ENCODE data around the gene ATP2B2. TPM values are rescaled to one million over a fixed set of nuclear protein-coding genes. Genes with fewer than 3 reads are reported as not detected.

Gene ATP2B2
- total RNA-seq, 4 donors from 2014 or later = 0.29 to 9.5 (median 4.4) TPM

DNA sequence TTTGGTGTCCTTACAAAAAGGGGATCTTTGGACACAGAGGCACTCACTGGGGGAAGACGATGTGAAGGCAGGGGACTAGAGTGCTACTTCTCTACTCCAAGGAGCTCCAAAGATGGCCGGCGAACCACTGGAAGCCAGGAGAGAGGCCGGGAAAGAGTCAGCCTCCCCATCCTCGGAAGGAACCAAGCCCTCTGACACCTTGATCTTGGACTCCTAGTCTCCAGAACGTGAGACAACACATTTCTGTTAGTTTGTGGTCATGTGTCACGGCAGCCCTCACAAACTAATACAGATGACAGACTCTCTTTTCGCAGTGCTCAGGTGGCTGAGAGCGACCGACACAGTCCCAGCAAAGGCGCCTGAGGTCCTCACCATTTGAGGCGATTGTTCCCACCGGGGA, 24.4 kb upstream of the ATP2B2 start:
- intact Hi-C loops (cut with DNase I; ENCODE audit: low total_unique reads) = no loop called here
- H3K9me3 ChIP-seq = no peaks in the 10 kb centered on the region
- DNase-seq = no peak
- H3K27me3 ChIP-seq = no peaks in the 10 kb centered on the region
- H3K27ac ChIP-seq = no peak overlapping the region
- TF ChIP-seq, protein P1, sequence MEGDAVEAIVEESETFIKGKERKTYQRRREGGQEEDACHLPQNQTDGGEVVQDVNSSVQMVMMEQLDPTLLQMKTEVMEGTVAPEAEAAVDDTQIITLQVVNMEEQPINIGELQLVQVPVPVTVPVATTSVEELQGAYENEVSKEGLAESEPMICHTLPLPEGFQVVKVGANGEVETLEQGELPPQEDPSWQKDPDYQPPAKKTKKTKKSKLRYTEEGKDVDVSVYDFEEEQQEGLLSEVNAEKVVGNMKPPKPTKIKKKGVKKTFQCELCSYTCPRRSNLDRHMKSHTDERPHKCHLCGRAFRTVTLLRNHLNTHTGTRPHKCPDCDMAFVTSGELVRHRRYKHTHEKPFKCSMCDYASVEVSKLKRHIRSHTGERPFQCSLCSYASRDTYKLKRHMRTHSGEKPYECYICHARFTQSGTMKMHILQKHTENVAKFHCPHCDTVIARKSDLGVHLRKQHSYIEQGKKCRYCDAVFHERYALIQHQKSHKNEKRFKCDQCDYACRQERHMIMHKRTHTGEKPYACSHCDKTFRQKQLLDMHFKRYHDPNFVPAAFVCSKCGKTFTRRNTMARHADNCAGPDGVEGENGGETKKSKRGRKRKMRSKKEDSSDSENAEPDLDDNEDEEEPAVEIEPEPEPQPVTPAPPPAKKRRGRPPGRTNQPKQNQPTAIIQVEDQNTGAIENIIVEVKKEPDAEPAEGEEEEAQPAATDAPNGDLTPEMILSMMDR (IDR thresholded peaks at IDR 0.05) = no peak
- no peak for TF ChIP-seq POLR2A (IDR thresholded peaks at IDR 0.05)
- H3K36me3 ChIP-seq = no peaks in the 10 kb centered on the region
- no peaks in the 10 kb centered on the region for H3K4me1 ChIP-seq
- no peak overlapping the region for H3K4me3 ChIP-seq

DNA sequence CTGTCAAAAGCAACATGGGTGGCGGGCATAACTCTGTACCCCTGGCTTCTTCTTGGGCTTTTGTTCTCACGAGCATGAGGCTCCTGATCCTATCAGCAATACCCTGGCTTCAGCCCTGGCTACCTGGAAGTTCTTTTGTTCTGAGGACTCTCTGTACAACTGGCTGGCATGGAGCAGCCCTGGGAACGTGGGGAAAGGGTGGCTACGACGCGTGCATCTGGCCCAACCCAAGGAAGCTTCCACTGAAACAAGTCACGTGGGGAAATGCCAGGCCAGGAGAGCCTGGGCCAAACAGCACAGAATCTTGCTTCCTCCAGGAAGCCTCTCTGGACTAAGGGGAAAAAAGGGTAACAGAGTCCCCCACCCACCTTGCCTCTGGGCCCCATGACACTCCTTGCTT, 22.7 kb upstream of the ATP2B2 start:
- Histone ChIP-seq H3K27ac (no peak overlapping the region), H3K4me1 (no peaks in the 10 kb centered on the region), H3K4me3 (no peak overlapping the region), H3K36me3 (no peaks in the 10 kb centered on the region), H3K27me3 (no peaks in the 10 kb centered on the region), H3K9me3 (no peaks in the 10 kb centered on the region)
- TF ChIP-seq, protein P1 (IDR thresholded peaks at IDR 0.05) = no peak
- no peak for TF ChIP-seq POLR2A (IDR thresholded peaks at IDR 0.05)
- intact Hi-C loops (cut with DNase I; ENCODE audit: low total_unique reads) = no loop called here
- DNase-seq = no peak

DNA sequence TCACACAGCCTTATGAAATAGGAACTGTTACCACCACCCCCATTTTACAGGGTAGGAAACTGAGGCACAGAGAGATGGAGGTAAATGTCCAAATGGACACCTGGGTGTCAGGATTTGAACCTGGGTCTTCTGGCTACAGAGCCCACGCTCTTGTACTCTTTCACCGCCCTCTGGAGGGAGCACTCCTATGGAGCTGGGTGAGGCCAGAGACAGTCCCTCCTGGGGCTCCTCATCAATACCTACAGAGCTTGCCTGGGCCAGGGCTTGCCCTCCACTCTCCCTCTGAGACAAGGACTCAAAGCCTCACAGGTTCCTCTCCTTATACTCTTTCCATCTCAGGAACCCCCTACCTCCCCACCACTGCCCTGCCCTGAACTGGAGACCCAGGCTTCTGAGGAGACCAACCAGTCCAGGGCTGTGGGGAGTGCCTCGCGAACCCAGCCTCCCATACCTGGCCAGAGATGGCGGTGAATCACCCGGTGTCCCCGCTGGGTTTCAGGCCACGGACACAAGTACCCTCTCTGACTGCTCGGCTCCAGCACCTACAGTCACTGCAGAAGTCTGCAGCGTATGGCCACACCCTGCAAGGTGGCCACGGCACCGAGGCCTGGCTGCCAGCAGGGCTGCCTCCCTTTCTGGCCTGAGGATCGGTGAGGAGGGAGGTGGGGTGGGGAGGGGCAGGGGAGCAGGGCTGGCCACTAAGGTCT, 22.1 kb upstream of the ATP2B2 start:
- Histone ChIP-seq H3K27ac (no peak overlapping the region), H3K9me3 (no peaks in the 10 kb centered on the region), H3K27me3 (no peaks in the 10 kb centered on the region), H3K4me3 (no peak overlapping the region), H3K36me3 (no peaks in the 10 kb centered on the region), H3K4me1 (no peaks in the 10 kb centered on the region)
- intact Hi-C loops (cut with DNase I; ENCODE audit: low total_unique reads) = no loop called here
- DNase-seq = no peak
- TF ChIP-seq, protein P1 (IDR thresholded peaks at IDR 0.05) = no peak
- TF ChIP-seq POLR2A (IDR thresholded peaks at IDR 0.05) = no peak

DNA sequence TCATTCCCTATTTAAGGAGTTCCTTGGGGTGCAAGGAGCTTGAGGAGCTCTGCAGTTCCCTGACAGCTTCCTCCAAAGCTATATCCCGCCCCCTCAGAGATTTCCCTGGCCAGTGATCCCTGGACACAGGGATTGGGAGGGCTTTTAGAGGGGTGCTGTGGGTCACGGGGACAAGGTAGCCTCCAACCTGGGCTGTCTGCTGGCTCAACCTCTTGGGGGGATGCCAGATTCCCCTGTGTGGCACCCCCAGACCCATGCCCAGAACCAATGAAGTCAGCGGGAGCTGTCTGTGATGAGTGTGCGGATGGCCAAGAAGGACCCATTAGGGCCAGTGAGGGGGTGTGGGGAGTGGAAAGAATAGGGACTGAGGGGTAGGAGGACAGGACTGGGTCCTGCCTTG, 21.0 kb upstream of the ATP2B2 start:
- H3K27me3 ChIP-seq = no peaks in the 10 kb centered on the region
- DNase-seq = no peak

DNA sequence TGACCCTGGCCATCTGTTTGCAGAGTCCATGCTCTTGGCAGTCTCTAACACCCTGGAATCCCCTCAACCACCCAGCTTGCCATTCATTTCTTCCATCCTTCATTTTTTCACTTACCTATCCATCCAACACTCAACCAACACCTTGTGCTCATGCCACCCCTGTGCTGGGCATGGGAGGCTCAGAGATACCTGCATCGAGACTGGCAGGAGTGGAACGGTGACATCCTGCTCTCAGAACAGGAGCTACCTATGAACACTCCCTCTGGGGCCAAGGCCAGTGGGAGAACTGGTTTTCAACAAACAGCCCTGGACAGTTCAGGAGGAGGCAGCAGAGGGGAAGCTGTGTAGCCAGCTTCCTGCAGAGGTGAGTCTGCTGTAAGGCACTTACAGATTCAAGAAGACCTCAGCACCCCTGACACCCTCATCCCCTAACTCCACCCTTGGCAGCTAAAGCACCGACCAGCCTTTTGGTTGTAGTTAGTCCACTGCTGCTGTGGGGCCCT, 19.5 kb upstream of the ATP2B2 start:
- Histone ChIP-seq H3K27me3 (no peaks in the 10 kb centered on the region), H3K4me3 (no peak overlapping the region), H3K9me3 (no peaks in the 10 kb centered on the region), H3K36me3 (no peaks in the 10 kb centered on the region), H3K27ac (no peak overlapping the region), H3K4me1 (no peaks in the 10 kb centered on the region)
- no peak for DNase-seq
- intact Hi-C loops (cut with DNase I; ENCODE audit: low total_unique reads) = no loop called here
- no peak for TF ChIP-seq POLR2A (IDR thresholded peaks at IDR 0.05)
- TF ChIP-seq, protein P1 (IDR thresholded peaks at IDR 0.05) = no peak

More for the DNA sequence above, 21.0 kb upstream of the ATP2B2 start:
- Histone ChIP-seq H3K9me3 (no peaks in the 10 kb centered on the region), H3K4me3 (no peak overlapping the region), H3K36me3 (no peaks in the 10 kb centered on the region), H3K27ac (no peak overlapping the region), H3K4me1 (no peaks in the 10 kb centered on the region)
- no peak for TF ChIP-seq POLR2A (IDR thresholded peaks at IDR 0.05)
- TF ChIP-seq, protein P1 (IDR thresholded peaks at IDR 0.05) = no peak
- intact Hi-C loops (cut with DNase I; ENCODE audit: low total_unique reads) = no loop called here

Data from uterus (tissue), 4 donors.